GM19035 (cell line): ENCODE results near the gene TUBB1.

Source experiments
- ATAC-seq: cut with Tn5 transposase; IDR thresholded peaks from one replicate; pipeline ENCODE4 v1.9.1; 2021; ENCODE audit not compliant: unreplicated experiment

Gene TUBB1

GRCh38 chr20:58988565-58988882 lies 30.7 kb upstream of the TUBB1 start:
- ATAC-seq, result no peak

DNA sequence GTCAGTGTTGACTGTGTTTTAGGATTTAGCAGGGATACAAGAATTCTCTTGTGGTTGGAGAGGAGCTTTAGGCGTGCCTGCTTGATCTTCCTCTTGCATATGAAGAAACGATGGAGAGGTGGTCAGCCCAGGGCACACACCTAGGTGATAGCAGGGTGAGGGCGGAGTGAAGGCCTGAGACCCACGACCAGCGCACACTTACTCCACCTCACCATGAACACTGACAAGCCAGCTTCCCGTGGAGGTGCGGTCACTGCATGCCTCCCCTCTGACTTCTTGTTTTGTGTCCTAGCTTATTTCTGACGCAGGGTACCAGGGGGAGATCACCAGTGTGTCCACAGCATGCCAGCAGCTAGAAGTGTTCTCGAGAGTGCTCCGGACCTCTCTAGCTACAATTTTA lies 30.0 kb upstream of the TUBB1 start:
- no peak for ATAC-seq

GRCh38 chr20:58990651-58991445 lies 28.4 kb upstream of the TUBB1 start:
- ATAC-seq, result no peak

- no peak for ATAC-seq
These were observed 27.5 kb upstream of the TUBB1 start for GRCh38 chr20:58991715-58992114.

DNA sequence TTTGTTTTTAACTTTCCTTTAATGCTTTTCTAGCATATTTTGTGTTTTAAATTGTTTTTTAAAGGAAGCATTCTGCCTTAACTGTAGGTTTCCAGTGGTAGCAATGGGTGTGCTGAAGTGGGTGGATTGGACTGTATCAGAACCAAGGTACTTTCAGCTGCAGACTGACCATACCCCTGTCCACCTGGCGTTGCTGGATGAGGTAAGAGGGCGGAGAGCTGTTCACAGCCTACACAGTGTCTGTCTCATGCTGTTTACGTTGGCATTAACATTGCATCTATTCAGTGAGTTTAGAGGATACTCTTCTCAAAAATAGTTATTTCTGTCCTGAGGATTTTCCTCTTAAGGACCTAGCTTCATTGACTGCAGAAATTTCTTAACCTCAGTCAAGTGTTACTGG lies 26.3 kb upstream of the TUBB1 start:
- ATAC-seq, result no peak

DNA sequence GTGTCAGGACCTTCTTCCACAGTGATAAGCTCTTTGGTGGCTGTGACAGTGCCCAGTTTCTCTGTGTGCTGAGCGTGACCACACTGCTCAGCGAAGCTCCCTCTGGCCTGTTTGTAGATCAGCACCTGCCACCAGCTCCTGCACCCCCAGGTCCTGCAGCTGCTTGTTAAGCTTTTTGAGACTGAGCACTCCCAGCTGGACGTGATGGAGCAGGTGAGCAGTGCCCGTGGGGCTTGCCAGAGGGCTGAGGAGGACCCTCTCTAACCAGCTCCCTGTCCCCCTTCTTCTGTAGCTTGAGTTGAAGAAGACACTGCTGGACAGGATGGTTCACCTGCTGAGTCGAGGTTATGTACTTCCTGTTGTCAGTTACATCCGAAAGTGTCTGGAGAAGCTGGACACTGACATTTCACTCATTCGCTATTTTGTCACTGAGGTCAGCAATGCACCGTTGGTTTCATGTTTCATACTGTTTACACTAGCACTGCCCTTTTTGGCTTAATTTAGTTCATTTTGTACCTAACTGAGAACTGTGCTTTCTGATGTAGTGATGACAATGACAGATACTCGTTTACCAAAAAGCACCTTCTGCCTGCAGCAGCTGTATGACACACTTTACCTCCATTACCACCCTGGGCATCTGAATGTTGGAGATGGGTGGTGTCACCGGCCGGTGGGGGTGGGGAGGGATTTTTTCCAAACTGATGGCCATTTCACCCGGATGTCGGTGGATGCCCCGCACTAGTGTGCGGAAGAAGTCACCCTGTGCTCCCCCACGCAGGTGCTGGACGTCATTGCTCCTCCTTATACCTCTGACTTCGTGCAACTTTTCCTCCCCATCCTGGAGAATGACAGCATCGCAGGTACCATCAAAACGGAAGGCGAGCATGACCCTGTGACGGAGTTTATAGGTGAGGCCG lies 25.6 kb upstream of the TUBB1 start:
- ATAC-seq, result no peak

GRCh38 chr20:58994390-58995159 lies 24.7 kb upstream of the TUBB1 start:
- ATAC-seq, result no peak

GRCh38 chr20:58995461-58996225 lies 23.6 kb upstream of the TUBB1 start:
- no peak for ATAC-seq

GRCh38 chr20:58996226-58996611 lies 23.0 kb upstream of the TUBB1 start:
- ATAC-seq, result no peak

DNA sequence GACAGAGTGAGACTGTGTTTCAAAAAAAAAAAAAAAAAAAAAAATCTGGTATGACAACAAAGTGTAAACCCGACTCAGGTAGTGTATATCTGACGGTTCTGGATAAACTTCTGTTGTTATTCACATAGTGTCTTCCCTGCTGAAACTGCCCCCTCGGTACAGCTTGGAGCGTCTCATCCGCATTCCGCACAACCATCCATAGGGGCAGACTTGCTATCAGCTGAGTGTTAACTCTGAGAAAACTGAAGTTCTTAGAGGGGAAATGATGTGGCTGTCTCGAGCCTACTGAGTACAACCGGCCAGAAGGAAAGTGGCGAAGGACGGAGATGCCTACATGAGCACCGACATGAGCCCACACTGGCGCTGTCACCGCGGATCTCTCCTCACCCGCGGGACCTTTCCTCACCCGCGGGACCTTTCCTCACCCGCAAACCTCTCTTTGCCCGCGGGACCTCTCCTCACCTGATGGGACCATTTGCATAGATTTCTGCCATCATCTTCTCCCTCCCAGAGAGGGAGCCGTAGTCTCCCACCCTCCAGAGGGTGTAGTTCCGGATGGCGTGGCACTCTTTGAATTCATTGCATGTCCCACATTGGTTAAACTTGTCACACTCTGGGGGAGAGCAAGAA lies 22.0 kb upstream of the TUBB1 start:
- ATAC-seq, result no peak

- no peak for ATAC-seq
These were observed 20.6 kb upstream of the TUBB1 start for GRCh38 chr20:58998656-58999055.

DNA sequence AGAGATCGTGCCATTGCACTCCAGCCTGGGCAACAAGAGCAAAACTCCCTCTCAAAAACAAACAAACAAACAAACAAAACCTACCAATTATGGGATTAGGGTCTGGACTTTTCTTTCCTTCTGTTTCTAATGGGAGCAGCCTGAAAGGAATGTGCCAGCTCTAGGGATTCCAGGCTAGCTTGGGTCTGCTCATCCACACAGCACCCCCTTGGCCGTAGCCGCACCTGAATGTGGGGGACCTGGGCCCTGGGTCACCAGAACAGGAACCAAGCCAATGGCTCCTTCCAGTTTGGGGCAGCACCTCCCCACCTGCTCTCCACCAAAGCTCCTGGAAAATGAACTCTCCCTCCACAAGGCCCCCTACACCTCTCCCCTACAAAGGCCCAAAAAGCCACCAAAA lies 18.9 kb upstream of the TUBB1 start:
- ATAC-seq, result no peak

- ATAC-seq, result no peak
These were observed 18.2 kb upstream of the TUBB1 start for GRCh38 chr20:59001068-59001448.

- ATAC-seq, result no peak
These were observed 17.6 kb upstream of the TUBB1 start for GRCh38 chr20:59001449-59002171.

GRCh38 chr20:59002388-59002787 lies 16.8 kb upstream of the TUBB1 start:
- ATAC-seq, result no peak

GRCh38 chr20:59002874-59003399 lies 16.3 kb upstream of the TUBB1 start:
- ATAC-seq, result no peak

DNA sequence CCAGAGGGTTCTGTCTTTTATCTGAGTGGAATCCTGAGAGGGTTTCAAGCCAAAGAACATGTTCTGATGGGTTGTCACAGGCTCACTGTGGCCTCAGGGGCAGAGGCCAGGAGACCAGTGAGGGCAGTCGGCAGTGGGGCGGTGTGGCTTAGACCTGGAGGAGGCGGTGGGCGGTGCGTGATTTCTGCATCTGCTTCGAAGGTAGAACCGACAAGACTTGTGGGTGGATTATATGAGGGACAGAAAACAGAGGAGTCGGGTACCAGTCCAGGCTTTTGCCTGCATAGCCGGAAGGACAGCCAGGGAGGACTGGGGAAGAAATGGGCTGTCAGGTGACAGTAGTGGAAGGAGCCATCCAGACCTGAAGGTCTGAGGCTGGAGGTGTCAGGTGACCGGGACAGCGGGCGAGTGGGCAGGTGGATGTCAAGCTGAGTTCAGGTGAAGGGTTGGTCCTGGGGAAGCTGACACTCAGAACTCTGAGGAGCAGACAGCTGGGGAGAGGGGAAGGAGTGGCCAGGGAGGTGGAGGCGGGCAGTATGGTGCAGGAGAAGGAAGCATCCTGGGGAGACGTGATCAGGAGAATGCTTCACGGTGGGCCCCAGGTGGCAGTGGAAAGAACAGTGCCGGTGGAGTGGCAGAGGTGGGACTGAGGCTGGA lies 15.3 kb upstream of the TUBB1 start:
- no peak for ATAC-seq

- no peak for ATAC-seq
These were observed 14.8 kb upstream of the TUBB1 start for GRCh38 chr20:59004493-59004762.
